GM11168 (cell line): ENCODE results near the gene KLF6.

Experiments
- in situ Hi-C: fragments of 300-500 bp; cut with MboI; formaldehyde crosslinking; loops from one replicate; pipeline ENCODE4 v1.12.0; 2022; ENCODE audit warnings: low sequenced_read_pairs; ENCODE audit not compliant: unreplicated experiment

Gene KLF6

DNA sequence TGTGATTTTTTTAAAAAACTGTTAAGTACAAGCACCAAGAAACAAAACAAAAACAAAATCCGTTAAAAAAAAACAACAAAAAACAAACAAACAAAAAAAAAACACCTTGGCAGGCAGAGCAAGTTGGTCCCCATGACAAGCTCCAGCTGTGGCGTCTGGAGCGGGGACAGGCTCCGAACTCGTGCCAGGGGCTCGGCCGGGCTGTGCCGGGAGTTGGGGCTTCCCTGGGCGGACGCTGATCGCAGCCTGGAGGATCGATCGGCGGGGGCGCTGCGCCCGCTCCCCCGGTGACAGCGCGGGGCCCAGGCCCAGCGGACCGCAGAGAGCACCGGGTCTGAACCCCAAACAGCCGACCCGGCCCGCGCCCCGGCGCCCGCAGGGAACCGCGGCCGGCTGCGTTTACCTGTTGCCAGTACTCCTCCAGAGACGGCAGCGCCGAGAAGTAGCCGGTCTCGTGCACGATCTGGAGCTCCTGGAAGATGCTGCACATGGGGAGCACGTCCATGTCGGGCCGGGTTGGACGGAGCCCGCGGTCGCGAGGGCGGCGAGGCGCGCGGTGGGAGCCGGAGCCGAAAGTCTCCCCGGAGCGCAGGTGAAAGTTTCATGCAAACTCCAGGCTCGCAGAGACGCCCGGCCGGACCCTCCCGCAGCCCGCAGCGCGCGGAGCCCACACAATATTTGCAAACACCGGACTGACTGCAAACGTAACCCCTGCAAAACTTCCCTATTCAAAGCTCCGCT lies at the start of gene KLF6:
Gene KLF6, minus strand, starts transcription at position 700 of the 741 bp plus-strand sequence. Its CDS starts 195 bp downstream, at position 505.
- in situ Hi-C loops: loop anchor here (5.0 kb wide), 1 partner anchor 163 kb away; no protein-coding TSS in a partner anchor

DNA sequence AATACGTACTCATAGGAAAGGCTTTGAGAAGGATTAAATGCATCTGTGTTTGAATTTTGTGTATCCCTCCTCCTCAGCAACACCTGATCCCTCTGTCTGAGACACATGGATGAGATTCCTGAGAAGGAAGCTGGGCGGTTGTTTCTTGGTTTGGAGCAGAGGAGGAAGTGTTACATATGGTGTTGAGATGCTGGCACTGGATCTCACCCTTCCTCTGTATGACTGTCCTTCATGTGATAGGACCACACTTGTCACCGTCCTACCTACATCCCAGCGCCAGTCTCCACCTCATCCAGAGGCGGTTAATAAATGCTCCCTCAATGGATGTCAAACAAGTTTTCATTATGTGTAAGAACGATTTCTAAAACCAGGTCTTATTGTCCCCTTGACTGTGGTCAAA lies 49.4 kb upstream of the KLF6 start:
- in situ Hi-C loops: no loop called here

DNA sequence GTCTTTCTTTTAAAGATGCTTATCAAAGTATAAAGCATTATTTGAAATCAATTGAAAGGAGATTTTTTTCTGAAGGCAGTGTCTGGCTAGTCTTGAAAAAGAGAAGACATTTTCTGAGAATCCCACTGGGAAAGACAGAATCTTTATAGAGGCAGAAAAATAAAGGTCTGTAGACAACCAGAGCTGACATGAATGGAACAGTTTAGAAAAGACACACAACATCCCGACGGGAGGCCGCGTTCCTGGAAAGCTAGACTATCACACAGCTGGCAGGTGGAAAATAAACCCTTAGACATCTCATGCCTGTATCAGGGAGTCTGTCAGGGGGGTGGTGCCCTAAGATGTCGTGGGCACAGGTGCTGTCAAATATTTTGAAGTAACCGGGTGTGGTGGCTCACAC lies 48.0 kb upstream of the KLF6 start:
- in situ Hi-C loops: no loop called here

DNA sequence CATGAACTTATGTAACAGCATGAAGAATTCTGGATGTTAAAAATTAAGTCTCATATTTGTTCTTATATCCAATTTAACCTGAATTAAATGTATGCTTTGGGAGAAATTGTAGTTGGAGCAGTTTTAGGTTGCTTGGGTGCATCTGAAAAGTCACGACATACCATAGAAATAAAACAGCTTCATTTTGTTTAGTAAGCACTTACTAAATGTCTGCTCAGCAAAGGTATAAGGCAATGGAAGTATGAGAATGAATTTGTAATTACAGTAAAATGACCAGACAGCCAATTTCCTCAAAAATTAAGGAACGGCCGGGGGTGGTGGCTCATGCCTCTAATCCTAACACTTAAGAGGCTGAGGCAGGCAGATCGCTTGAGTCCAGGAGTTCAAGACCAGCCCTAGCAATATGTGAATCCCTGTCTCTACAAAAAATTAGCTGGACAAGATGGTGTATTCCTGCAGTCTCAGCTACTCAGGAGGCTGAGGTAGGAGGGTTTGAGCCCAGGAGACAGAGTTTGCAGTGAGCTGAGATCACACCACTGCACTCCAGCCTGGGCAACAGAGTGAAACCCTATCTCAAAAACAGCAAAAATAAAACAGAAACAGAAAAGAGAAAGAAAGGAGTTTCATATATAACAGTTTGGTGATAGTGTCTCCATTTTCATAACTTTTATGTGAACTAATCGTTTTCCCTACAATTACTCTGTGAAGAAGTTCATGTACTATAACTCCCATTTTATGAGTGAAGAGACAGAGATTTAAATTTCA lies 47.2 kb upstream of the KLF6 start:
- in situ Hi-C loops: no loop called here

DNA sequence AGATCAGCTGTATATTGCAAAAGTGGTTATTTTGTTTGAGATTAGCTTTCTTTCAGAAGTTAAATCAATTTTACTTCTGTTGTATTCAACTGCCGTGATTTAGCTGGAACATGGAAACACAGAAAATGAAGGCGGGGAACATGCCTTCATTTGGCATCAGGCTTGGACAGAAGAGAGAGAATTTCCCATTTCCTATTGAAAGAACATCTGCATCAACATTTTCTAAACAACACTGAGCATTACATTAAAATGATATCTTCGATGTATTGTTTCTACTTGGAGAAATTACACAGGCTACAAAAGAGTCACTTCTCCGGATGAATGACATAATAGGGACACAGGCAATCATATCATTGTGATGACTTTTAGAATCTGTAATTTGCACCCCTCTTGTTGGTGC lies 46.6 kb upstream of the KLF6 start:
- in situ Hi-C loops: no loop called here

DNA sequence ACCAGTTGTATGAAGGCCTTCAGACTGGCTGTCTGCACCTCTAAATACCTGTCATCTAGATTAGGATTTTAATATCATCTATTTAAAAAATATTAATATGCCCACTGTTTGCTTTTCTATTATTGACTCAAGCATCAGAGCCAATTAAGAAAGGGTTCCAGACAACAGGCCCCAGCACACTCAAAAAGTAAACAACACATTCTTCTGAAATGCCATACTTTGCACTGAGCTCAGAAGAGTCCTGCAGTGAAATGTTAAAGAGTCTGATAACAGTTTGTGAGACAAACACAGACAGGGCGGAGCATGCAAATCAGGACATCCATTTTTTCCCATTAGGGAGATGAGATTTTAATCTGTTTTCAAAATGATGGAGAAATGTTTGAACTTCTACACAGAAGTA lies 45.9 kb upstream of the KLF6 start:
- in situ Hi-C loops: no loop called here

DNA sequence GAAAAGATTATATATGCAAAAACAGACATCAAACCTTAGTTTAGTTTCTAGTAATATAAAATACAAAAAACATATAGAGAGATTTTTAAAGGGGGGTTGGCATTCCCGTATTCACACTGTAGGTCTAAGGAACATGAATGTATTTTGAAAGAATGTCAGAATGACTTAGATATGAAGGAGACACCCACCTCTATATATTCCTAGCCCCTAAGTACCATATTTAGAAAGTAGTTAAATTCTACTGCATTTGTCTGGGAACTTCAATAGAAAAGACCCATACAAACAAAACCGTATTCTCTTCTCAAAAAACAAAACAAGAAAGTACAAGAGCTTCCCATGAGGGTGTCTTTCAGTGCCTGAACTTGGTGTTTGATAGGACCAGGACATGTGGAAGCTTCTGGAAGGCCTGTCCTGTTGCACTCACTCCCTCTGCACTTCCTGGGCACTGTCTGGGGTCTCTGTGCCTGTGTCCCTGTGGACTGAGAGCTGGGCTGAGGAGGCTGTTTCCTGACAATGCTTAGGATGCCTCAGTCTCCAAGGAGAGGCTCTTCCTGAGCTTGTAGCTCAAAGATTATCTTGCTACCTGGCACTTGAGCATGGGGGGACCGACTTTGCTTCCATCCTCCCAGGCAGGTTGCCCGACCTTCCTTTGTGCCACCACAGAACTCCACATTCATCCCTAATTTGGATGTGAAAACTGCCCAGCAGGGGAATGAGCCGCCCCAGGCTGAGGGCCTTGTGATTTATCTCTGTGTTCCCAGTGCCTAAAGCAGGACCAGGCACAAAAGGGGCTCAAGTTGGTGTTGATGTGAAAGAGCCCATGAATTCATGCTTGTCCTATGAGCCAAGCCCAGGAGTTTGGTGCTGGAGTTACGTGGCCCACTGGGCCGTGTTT lies 44.4 kb upstream of the KLF6 start:
- in situ Hi-C loops: no loop called here

DNA sequence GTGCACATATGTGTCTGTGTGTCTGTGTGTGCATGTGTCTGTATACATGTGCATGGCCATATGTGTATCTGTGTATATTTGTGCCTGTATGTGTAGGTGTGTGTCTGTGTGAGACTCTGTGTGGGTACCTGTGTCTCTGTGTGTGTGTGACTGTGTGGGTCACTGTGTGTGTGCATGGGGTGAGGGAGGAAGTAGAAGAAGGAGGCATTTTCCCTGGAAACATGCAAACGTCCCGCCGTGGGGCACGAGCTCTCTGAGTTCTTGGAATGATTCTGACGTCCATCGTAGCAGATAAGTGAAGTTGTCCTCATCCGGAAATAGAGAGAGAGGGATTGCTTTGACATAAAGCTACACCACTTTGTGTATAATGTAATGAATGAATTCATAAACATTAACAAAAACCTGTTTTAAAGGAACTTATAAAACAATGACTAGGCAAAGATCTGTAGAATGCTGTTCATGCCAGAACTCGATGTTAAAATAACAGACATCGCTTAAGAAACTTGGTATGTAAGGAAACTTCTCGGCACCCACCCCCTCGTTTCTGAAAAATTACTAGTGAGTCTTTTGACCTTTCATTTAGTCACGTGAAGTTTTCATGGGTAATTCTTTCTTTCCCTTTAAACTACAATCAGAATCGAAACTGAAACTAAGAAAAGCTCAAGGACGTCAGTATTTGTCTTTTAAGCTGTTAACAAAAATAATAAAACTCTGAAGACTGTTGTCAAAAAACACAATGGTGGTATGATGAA lies 43.6 kb upstream of the KLF6 start:
- in situ Hi-C loops: no loop called here

DNA sequence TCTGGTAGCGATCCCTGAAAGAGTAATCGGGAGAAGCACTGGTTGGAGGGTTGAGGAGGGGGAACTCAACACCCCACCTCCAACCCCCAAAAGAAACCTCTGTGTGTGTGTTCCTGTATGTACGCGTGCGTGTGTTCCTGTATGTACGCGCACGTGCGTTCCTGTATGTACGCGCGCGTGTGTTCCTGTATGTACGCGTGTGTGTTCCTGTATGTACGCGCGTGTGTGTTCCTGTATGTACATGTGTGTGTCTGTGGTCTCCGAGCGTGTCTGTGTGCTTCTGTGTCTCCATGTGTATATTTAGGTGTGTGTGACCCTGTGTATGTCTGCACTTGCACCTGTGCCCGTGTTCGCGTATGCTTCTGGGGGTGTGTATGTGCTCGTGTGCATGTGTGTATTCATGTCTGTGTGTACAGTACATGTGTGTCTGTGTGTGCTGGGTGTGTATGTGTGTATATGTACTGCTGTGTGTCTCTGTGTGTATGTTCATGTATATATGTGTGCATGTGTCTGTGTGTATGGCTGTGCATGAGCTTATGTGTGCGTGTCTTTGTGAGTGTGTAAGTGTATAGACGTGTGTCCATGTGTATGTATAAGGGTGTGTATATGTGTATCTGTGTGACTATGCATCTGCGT lies 42.9 kb upstream of the KLF6 start:
- in situ Hi-C loops: no loop called here

DNA sequence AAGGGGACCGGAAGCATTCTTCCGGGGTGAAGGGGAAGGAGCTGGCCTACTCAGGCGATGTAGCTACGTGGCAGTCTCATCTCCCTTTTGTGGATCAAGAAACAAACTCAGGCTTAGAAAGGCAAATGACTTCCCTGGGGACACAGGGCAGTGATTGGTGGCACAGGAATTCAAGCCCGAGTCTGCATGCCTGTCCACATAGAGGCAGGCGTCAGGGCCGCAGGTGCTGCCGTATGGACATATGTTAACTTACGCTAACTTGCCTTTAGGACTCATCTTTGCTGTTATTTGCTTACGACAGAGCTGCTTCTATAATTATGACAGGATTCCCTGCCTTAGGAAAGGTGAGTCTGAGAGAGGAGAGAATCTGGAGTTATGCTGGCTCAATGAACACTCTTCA lies 42.3 kb upstream of the KLF6 start:
- in situ Hi-C loops: no loop called here

DNA sequence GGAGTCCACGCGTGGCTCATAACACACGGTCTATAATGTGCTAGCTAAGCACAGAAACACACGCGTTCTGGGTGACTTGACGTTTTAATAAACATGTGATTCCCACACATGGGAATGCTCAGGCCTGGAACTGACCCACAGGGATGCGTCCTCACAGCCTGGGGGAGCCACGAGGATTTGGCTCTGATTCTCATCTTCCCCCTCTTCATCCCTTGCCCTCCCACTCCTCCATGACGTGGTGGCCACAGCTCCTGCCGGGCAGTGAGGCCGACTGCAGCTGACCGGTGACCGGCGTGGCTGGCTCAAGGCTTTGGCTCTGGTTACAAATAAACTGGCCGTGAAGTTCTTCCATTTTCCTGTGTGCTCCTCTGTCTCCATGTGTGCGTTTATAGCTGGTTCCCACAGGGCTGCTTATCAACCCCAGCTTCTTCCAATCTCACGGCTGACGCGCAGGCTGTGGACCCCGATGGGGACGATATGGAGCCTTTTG lies 40.9 kb upstream of the KLF6 start:
- in situ Hi-C loops: no loop called here

DNA sequence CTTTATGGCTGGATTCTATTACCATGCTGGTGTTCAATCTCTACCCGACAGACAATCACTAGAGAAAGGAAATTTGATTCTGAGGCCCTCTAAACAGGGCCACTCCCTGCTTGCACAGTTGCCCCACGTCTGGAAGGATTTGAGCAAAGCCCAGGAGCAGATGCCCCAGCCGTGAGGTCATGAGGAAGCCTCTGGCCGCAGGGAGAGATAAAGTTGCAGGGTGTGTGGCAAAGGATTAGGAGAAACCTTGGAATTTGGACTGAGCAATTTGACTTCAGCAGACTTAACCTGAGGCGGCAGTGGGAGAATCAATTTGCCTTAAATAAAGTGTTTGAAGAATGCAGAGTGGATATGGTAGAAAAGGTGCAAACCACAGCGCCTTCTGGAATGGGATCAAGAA lies 40.2 kb upstream of the KLF6 start:
- in situ Hi-C loops: no loop called here

DNA sequence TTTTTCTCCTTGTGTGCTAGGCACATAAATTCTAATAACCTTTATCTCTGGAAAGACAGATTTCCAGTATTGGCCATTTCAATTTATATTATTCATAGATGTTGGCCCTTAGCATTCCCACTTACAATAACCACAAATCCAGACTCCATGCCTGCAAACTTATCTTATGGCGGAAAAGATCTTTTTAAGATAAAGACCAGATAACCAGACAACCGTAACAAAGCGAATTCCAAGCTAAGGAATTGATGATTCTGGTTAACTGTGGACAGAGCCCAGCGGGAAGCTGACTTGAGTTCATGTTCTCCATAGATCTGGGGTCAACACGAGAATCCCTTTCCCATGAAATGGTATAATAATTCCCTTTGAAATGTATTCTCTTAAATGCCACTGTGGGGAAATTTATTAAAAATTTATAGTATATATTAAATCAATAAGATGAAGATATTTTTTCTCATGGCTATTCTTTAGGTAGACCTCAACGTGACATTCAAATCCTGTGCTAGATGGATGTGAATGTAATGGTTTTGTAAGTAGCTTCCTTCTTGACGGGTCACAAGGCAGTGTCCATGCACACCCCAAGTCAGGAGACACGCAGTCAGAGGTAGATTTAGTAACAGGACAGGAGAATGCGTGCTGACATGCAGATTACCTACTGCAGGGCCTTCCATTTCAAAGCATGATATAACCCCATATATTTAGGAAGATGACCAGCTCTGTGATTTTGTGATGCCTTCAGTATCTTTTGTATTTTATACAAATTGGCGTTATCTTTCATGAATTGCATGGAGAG lies 37.7 kb upstream of the KLF6 start:
- in situ Hi-C loops: no loop called here

DNA sequence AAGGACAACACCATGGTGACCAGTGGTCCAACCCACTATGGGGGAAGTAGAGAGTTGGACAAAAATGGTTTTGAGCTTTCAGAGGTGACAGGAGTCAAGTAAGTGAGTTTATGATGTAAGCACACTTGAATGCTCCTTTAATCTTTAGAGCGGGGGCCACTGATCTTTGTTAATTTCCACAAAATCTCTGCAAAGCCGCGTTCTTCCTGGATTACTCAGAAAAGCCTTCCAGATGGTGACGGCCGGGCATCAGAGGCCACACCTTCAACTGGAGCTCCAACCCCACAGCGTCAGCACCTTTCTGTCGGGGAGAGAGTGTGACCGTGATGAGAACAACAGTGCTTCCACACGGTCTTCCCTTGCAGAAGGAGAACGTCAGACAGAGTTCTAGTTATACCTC lies 35.2 kb upstream of the KLF6 start:
- in situ Hi-C loops: no loop called here

DNA sequence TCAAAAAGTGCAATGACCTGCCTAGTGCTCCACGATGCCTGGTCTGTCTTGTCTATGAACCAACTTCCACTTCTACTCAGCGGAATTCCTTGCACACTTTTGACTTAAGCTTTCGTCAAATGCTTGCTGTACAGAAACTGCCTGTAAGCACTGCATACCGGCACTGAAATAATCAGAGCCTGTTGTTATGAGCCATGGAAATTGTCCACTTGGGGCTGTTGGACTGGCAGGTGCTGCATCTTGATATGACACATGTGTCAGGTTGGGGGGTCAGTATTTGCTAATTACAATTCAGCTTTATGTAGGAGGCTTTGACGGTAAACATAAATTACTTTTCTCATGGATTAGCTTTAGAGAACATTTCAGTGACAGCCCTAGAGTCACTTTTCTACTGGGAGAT lies 32.0 kb upstream of the KLF6 start:
- in situ Hi-C loops: no loop called here

DNA sequence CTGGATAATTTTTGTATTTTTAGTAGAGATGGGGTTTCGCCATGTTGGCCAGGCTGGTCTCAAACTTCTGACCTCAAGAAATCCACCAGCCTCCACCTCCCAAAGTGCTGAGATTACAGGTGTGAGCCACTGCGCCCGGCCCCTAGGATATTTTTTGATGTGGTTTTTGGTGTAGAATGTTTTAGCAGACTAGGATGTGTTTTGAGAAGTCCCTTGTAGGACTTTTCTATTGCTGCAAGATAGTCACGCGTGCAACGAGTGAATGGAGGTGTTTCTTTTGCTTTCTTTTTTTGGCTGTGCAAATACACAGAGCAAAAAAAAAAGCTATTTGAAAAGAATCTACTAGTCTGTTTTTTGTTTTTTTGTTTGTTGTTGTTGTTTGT lies 29.8 kb upstream of the KLF6 start:
- in situ Hi-C loops: no loop called here

DNA sequence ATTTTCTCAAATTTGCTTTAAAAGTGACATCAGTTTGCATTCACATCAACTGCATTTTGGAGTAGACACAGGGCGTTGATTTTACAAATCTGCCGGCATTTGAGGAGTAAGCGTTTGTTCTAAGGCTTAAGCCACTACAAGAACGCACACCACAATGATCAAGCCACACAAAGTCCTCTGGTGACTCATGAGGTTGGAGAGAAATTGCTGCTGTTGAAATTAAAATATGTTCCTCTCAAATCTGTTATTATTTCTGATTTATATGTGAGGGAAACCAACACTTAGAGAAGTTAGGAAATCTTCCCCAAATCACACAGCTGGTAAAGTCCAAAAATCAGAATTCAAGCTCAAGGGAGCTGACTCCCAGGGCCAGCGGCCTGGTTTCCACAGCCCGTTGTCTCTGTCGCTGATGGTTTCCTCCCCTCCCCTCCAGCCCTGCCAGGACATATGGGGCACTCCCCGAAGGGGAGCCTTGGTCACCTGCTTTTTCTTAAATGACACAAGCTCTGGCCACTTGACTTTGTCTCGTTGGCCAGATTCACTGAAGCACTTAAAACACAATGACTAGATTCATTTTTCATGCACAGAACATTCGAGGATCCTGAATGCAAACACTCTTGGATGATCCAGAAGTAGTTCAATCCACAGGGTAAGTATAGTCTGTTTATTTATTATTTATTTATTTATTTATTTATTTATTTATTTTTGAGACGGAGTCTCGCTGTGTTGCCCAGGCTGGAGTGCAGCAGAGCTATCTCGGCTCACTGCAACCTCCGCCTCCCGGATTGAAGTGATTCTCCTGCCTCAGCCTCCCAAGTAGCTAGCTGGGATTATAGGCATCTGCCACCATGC lies 29.2 kb upstream of the KLF6 start:
- in situ Hi-C loops: no loop called here

DNA sequence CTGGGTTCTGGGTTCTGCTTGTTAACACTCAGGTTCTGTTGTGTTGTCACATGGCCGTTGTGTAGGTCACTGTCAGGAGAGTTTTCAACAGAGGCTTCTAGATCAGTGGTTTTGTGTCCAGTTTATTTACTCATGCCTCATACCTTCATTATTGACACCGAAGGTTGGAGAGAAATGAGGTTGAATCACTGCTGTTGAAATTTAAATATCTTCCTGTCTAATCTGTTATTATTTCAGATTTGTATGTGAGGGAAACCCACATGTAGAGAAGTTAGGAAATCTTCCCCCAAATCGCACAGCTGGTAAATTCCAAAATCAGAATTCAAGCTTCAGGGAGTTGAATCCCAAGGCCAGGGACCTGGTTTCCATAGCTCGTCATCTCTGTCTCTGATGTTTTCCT lies 28.3 kb upstream of the KLF6 start:
- in situ Hi-C loops: no loop called here
